Muscle layer of colon (tissue), 2 donors: ENCODE measurements around the gene STK16.
A peak's percentile ranks its signal among the peaks of the same experiment; 100 is the strongest.

Source experiments
- H3K27ac ChIP-seq: one replicate; pipeline ENCODE4 v1.7.0; 2013; ENCODE audit warnings: low read depth, mild to moderate bottlenecking, low read length, moderate library complexity
- H3K27me3 ChIP-seq, 2 donors: one replicate each; pipeline ENCODE4 v1.7.0; 2013; ENCODE audit warnings: low read length in 2 of 2, mild to moderate bottlenecking in 2 of 2; ENCODE audit not compliant: insufficient read depth in 2 of 2, control insufficient read depth in 1 of 2
- H3K36me3 ChIP-seq: one replicate; pipeline ENCODE4 v1.7.0; 2013; ENCODE audit warnings: mild to moderate bottlenecking, low read length; ENCODE audit not compliant: insufficient read depth
- H3K4me1 ChIP-seq: one replicate; pipeline ENCODE4 v1.7.0; 2013; ENCODE audit warnings: mild to moderate bottlenecking, low read length; ENCODE audit not compliant: insufficient read depth
- H3K4me3 ChIP-seq, 2 donors: one replicate each; pipeline ENCODE4 v1.7.0; 2013; ENCODE audit warnings: low read length in 2 of 2, low read depth in 1 of 2, mild to moderate bottlenecking in 1 of 2, moderate library complexity in 1 of 2
- H3K9ac ChIP-seq: one replicate; pipeline ENCODE4 v1.7.0; 2013; ENCODE audit warnings: low read length
- H3K9me3 ChIP-seq: one replicate; pipeline ENCODE4 v1.7.0; 2013; ENCODE audit warnings: mild to moderate bottlenecking, low read length
- donor health status: abdominal sarcoma.
- donor health status: Adenocarcinoma of cecum.

The STK16 gene

GRCh38 chr2:219278655-219279150 lies 33.4 kb downstream of the STK16 start:
- Histone ChIP-seq H3K36me3 (peaks cover 35% of the 10 kb centered on the region), H3K27me3 (no peaks in the 10 kb centered on the region), H3K27ac (peak overlapping the region; percentile 75), H3K4me3 (peak overlapping the region in 1 of 2 donors; percentile 36), H3K9me3 (no peaks in the 10 kb centered on the region), H3K4me1 (peaks cover 28% of the 10 kb centered on the region), H3K9ac (peak overlapping the region; percentile 55)

- H3K4me3 ChIP-seq, result peak within 1 kb of the TSS; percentile 59 to 96
- no peaks in the 10 kb centered on the region for H3K27me3 ChIP-seq
- H3K4me1 ChIP-seq, result peaks cover 28% of the 10 kb centered on the region
- peak within 1 kb of the TSS; percentile 85 for H3K9ac ChIP-seq
- H3K27ac ChIP-seq, result peak within 1 kb of the TSS; percentile 75
- peaks cover 41% of the 10 kb centered on the region for H3K36me3 ChIP-seq
- no peaks in the 10 kb centered on the region for H3K9me3 ChIP-seq
Measured at GRCh38 chr2:219279151-219279915, 34.1 kb downstream of the STK16 start, which contains the start of gene DNAJB2. Gene DNAJB2, plus strand, starts transcription at chr2:219279366. Its CDS starts 468 bp downstream, at chr2:219279834.

- Histone ChIP-seq H3K4me3 (peak overlapping the region; percentile 59 to 96), H3K27ac (peak overlapping the region; percentile 67), H3K27me3 (no peaks in the 10 kb centered on the region), H3K4me1 (peaks cover 28% of the 10 kb centered on the region), H3K9me3 (no peaks in the 10 kb centered on the region), H3K36me3 (peaks cover 48% of the 10 kb centered on the region), H3K9ac (peak overlapping the region; percentile 85)
Measured at GRCh38 chr2:219279916-219280516, 34.7 kb downstream of the STK16 start.

GRCh38 chr2:219280651-219281050 lies 35.4 kb downstream of the STK16 start:
- H3K27me3 ChIP-seq, result no peaks in the 10 kb centered on the region
- peak overlapping the region in 1 of 2 donors; percentile 96 for H3K4me3 ChIP-seq
- peak overlapping the region; percentile 67 for H3K27ac ChIP-seq
- H3K9me3 ChIP-seq, result no peaks in the 10 kb centered on the region
- no peak overlapping the region for H3K9ac ChIP-seq
- peaks cover 28% of the 10 kb centered on the region for H3K4me1 ChIP-seq
- peaks cover 54% of the 10 kb centered on the region for H3K36me3 ChIP-seq

GRCh38 chr2:219281588-219281987 lies 36.3 kb downstream of the STK16 start:
- Histone ChIP-seq H3K27me3 (no peaks in the 10 kb centered on the region), H3K36me3 (peaks cover 54% of the 10 kb centered on the region), H3K9me3 (no peaks in the 10 kb centered on the region), H3K9ac (no peak overlapping the region), H3K4me3 (no peak overlapping the region), H3K4me1 (peaks cover 28% of the 10 kb centered on the region), H3K27ac (no peak overlapping the region)

- H3K4me3 ChIP-seq, result no peak overlapping the region
- H3K9me3 ChIP-seq, result no peaks in the 10 kb centered on the region
- no peak overlapping the region for H3K27ac ChIP-seq
- peaks cover 54% of the 10 kb centered on the region for H3K36me3 ChIP-seq
- H3K9ac ChIP-seq, result no peak overlapping the region
- H3K4me1 ChIP-seq, result peaks cover 28% of the 10 kb centered on the region
- H3K27me3 ChIP-seq, result no peaks in the 10 kb centered on the region
Measured at GRCh38 chr2:219282375-219282774, 37.1 kb downstream of the STK16 start.

GRCh38 chr2:219282943-219283581 lies 37.8 kb downstream of the STK16 start:
- Histone ChIP-seq H3K9ac (no peak overlapping the region), H3K4me3 (no peak overlapping the region), H3K27ac (no peak overlapping the region), H3K9me3 (no peaks in the 10 kb centered on the region), H3K36me3 (peaks cover 54% of the 10 kb centered on the region), H3K4me1 (peaks cover 21% of the 10 kb centered on the region), H3K27me3 (no peaks in the 10 kb centered on the region)

- no peaks in the 10 kb centered on the region for H3K9me3 ChIP-seq
- peaks cover 20% of the 10 kb centered on the region for H3K4me1 ChIP-seq
- no peak overlapping the region for H3K4me3 ChIP-seq
- H3K9ac ChIP-seq, result no peak overlapping the region
- H3K27ac ChIP-seq, result no peak overlapping the region
- H3K27me3 ChIP-seq, result no peaks in the 10 kb centered on the region
- H3K36me3 ChIP-seq, result peaks cover 54% of the 10 kb centered on the region
Measured at GRCh38 chr2:219284501-219285372, 39.5 kb downstream of the STK16 start.

- no peak overlapping the region for H3K27ac ChIP-seq
- H3K4me3 ChIP-seq, result no peak overlapping the region
- H3K9me3 ChIP-seq, result no peaks in the 10 kb centered on the region
- no peaks in the 10 kb centered on the region for H3K27me3 ChIP-seq
- H3K36me3 ChIP-seq, result peaks cover 53% of the 10 kb centered on the region
- no peak overlapping the region for H3K9ac ChIP-seq
- peaks cover 20% of the 10 kb centered on the region for H3K4me1 ChIP-seq
Measured at GRCh38 chr2:219285373-219285735, 40.1 kb downstream of the STK16 start.

- Histone ChIP-seq H3K4me1 (peaks cover 14% of the 10 kb centered on the region), H3K9ac (no peak overlapping the region), H3K36me3 (peaks cover 47% of the 10 kb centered on the region), H3K27ac (no peak overlapping the region), H3K9me3 (no peaks in the 10 kb centered on the region), H3K4me3 (no peak overlapping the region), H3K27me3 (no peaks in the 10 kb centered on the region)
Measured at GRCh38 chr2:219285894-219286425, 40.7 kb downstream of the STK16 start.
